HG03066 (cell line): ENCODE results near the gene EEIG1.

Experiments used
- ATAC-seq: cut with Tn5 transposase; IDR thresholded peaks from one replicate; pipeline ENCODE4 v1.9.1; 2021; ENCODE audit warnings: low read depth; ENCODE audit not compliant: unreplicated experiment

EEIG1 gene

DNA sequence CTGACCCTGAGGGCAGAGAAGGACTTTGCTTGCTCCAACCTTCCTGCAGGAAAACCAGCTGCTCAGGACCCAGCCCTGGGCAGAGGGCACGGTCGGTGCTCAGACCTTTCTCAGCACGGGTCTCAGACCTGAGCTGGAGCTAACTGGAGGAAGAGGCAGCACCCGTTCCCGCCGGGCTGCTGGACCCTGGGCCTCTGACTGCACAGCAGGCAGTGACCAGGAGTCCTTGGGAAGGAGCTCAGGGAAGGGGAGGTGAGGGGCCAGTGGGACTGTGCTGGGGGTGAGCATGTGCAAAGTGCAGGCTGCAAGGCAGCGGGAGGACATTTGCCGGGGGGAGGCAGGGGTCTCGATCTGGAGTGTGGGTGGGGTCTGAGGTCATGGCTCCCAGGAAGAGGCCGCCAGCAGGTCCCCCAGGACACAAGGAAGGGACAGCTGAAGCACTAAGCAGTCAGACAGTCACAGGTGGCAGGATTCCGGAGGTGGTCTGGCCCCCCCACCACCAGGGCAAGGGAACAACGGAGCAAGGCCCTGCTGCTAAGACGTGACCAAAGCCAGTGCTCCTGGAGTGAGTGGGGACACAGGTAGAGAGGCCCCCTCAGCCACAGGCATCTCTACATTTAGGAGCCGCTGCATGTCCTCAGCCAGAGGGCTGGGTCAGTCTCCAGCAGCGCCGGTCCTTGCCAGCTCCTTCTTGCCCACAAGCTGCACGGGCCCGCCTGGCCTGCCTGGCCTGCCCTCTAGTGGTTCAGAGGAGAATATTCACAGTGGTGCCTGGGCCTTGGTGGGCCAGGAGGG lies 38.4 kb downstream of the EEIG1 start:
- no peak for ATAC-seq

DNA sequence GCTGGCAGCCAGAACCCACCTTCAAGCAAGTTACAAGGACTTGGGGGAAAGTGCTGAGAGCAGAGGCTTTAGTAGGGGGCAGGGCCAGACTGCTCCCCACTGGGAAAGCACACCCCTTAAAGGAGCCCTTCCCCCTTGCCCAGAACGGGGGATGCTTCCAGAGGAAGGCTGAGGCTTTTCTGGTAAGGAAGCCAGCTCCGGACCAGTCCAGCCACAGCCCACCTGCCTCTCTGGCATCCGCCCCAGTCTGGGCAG lies 38.9 kb downstream of the EEIG1 start:
- ATAC-seq: no peak

DNA sequence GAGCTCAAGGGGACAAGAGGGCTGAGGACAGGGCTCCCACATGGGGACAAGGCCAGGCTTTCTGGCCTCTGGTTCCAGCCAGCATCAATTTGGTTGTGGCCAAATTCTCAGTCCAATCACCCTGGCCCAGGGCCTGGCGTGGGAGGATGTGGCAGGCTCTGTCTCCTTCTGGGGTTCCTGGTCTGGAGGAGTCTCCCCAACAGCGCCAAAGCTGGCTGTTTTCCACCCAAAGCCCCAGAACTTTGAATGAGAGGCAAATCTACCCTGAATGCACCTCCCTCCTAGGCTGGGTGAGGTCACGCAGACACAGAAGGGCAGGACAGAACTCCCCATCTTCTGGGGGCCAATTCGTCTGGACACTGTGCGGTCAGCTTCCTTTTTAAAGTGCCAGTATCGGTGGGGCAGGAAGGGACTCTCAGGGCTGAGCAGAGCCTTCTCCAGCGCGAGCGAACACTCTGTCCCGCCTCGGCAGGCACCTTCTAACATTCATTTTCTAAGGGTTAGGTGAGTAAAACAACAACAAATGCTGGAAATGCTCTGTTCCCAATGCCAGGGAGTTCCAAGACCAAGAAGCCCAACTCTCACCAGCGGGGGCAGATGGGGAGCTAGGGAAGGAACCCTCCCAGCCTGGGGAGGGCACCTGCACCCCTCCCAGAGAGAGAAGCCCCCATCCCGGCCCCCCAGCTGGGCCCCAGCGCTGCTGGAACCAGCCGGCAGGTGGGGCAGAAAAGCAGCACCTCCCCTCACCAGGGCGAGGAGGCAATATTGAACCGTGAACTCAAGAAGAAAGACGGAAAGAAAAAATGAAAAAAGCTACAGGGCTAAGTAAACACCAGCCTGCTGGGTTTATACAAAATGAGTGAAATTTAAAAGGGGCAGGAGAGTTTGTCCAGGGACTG lies 39.5 kb downstream of the EEIG1 start:
- no peak for ATAC-seq

DNA sequence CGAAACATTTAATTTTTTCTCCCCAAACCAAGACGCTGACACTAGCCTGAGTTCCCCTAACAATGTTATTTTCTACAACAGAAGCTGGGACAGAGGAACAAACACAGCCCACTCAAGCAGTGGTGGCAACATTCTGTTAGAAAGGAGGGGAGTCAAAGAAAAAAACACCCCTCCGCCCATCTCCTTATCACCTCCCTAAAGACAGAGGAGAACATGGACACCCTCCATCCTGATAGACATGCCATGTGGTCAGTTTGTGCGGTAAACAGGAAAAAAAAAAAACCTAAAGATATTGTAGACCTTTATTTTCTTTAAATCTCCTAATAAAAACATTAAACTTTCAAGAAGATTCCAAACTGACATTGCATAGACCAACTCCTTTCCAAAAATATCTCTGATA lies 40.2 kb downstream of the EEIG1 start:
- ATAC-seq: no peak

DNA sequence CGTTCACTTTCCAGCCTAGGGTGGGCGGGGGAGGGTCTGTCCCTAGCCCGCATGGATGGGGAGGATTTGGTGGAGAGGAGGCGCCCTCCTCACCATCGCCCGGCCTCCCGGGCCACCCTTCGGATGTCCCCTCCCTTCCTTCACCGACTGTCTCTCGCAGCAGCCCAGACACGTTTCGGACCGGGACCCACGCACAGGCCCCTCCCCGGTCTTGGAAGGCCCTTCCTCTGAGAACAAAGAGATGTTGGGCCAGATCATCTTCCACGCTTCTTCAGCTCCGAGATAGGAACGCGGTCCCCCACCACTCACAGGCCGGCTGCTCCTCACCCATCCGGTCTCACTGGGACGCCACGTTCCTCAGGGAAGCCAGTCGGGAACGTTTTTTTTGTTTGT lies 42.5 kb downstream of the EEIG1 start:
- ATAC-seq: no peak

- peak; percentile 97 for ATAC-seq
Observed at GRCh38 chr9:127937388-127938297, 43.1 kb downstream of the EEIG1 start, which contains the start of gene DPM2. Gene DPM2, minus strand, starts transcription at chr9:127937854. Its CDS starts 34 bp downstream, at chr9:127937820.

- ATAC-seq: no peak
Observed at GRCh38 chr9:127937056-127937387, 43.8 kb downstream of the EEIG1 start.

- ATAC-seq: no peak
Observed at GRCh38 chr9:127936347-127936852, 44.4 kb downstream of the EEIG1 start.

GRCh38 chr9:127935765-127936221 lies 45.0 kb downstream of the EEIG1 start:
- no peak for ATAC-seq

DNA sequence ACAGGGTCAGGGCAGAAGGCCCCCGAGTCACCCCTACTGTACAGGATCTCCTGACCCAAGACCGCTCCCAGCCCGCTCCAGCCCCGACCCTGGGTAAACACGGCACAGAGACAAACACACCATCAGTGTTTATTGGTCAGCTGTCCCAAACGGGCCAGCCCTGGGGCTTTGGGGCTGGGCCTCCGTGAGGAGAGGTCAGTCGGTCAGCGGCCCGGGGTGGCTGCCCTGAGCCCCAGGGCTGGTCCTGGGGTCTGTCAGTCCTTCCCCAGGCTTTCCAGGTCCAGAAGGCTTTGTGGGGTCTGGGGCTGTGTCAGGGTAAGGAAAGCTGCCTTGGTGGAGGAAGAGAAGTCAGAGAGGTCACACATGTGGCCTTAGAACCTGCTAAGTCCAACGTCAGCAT lies 45.8 kb downstream of the EEIG1 start:
- ATAC-seq: no peak

DNA sequence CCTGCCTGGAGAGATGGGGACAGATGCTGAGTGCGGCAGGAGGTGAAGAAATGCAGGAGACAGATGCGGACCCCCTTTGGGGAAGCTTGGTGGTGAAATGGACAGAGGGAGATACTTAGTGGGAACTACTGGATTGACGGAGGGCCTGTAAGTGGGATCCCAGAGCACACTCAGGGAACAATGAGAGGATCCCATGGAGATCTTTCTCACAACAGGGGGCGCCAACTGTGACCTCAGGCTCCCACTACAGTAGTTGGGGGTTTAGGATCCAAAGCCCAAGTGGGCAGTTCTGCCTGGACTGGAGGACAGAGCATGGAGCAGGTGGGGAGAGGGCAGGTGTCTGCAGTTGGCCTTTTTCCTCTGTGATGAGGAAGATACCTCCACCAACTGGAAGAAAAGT lies 46.5 kb downstream of the EEIG1 start:
- no peak for ATAC-seq

- ATAC-seq: peak; percentile 29
Observed at GRCh38 chr9:127931092-127931881, 49.5 kb downstream of the EEIG1 start.
